ENCODE measurements around the gene MYRIP. TPM values are rescaled to one million over a fixed set of nuclear protein-coding genes. Genes with fewer than 3 reads are reported as not detected.

Gene MYRIP
- total RNA-seq, 1 experiment from 2014 or later: 1.6 TPM

GRCh38 chr3:40309418-40309924 lies 500.1 kb downstream of the MYRIP start, which contains the start of gene EIF1B (continued):
- TF ChIP-seq ERG (CRISPR knock-in tag; IDR thresholded peaks at IDR 0.05) (no peak), NFATC4 (CRISPR knock-in tag; IDR thresholded peaks at IDR 0.05) (no peak), HMGA2 (CRISPR knock-in tag; IDR thresholded peaks at IDR 0.05) (0 out of 2 replicates have a peak, but pooled peaks have one; percentile 24), ARID4B (CRISPR knock-in tag; IDR thresholded peaks at IDR 0.05; ENCODE audit: borderline replicate concordance) (no peak), SOX15 (CRISPR knock-in tag; IDR thresholded peaks at IDR 0.05) (no peak), AFF4 (CRISPR knock-in tag; IDR thresholded peaks at IDR 0.05; ENCODE audit: borderline replicate concordance) (no peak), RELA (CRISPR knock-in tag; IDR thresholded peaks at IDR 0.05; ENCODE audit: borderline replicate concordance) (no peak), ZBTB21 (CRISPR knock-in tag; IDR thresholded peaks at IDR 0.05; ENCODE audit: borderline replicate concordance) (no peak), ZNF671 (CRISPR knock-in tag; IDR thresholded peaks at IDR 0.05) (no peak), ZSCAN18 (CRISPR knock-in tag; IDR thresholded peaks at IDR 0.05) (no peak), SMAD3 (CRISPR knock-in tag; IDR thresholded peaks at IDR 0.05; ENCODE audit: borderline replicate concordance) (no peak), GRHL2 (CRISPR knock-in tag; IDR thresholded peaks at IDR 0.05; ENCODE audit: insufficient replicate concordance, severe bottlenecking) (no peak), PRRX2 (CRISPR knock-in tag; IDR thresholded peaks at IDR 0.05) (no peak), OVOL2 (CRISPR knock-in tag; IDR thresholded peaks at IDR 0.05; ENCODE audit: borderline replicate concordance) (no peak), NR2C2 (CRISPR knock-in tag; IDR thresholded peaks at IDR 0.05) (no peak), ZNF219 (CRISPR knock-in tag; IDR thresholded peaks at IDR 0.05; ENCODE audit: borderline replicate concordance) (no peak), ZNF396 (CRISPR knock-in tag; IDR thresholded peaks at IDR 0.05; ENCODE audit: borderline replicate concordance) (no peak), IRF2 (CRISPR knock-in tag; IDR thresholded peaks at IDR 0.05; ENCODE audit: borderline replicate concordance, low read depth) (no peak), GABPB1 (CRISPR knock-in tag; IDR thresholded peaks at IDR 0.05) (0 out of 2 replicates have a peak, but pooled peaks have one; percentile 28)
- TF ChIP-seq, protein P1, sequence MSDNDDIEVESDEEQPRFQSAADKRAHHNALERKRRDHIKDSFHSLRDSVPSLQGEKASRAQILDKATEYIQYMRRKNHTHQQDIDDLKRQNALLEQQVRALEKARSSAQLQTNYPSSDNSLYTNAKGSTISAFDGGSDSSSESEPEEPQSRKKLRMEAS (CRISPR knock-in tag; IDR thresholded peaks at IDR 0.05): no peak
- TF ChIP-seq, protein P2, sequence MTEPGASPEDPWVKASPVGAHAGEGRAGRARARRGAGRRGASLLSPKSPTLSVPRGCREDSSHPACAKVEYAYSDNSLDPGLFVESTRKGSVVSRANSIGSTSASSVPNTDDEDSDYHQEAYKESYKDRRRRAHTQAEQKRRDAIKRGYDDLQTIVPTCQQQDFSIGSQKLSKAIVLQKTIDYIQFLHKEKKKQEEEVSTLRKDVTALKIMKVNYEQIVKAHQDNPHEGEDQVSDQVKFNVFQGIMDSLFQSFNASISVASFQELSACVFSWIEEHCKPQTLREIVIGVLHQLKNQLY (CRISPR knock-in tag; IDR thresholded peaks at IDR 0.05): no peak
- TF ChIP-seq, protein P3, sequence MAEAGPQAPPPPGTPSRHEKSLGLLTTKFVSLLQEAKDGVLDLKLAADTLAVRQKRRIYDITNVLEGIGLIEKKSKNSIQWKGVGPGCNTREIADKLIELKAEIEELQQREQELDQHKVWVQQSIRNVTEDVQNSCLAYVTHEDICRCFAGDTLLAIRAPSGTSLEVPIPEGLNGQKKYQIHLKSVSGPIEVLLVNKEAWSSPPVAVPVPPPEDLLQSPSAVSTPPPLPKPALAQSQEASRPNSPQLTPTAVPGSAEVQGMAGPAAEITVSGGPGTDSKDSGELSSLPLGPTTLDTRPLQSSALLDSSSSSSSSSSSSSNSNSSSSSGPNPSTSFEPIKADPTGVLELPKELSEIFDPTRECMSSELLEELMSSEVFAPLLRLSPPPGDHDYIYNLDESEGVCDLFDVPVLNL (CRISPR knock-in tag; IDR thresholded peaks at IDR 0.05; ENCODE audit: borderline replicate concordance, low read depth): no peak
- TF ChIP-seq, protein P4, sequence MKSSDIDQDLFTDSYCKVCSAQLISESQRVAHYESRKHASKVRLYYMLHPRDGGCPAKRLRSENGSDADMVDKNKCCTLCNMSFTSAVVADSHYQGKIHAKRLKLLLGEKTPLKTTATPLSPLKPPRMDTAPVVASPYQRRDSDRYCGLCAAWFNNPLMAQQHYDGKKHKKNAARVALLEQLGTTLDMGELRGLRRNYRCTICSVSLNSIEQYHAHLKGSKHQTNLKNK (CRISPR knock-in tag; IDR thresholded peaks at IDR 0.05): no peak
- TF ChIP-seq, protein P5, sequence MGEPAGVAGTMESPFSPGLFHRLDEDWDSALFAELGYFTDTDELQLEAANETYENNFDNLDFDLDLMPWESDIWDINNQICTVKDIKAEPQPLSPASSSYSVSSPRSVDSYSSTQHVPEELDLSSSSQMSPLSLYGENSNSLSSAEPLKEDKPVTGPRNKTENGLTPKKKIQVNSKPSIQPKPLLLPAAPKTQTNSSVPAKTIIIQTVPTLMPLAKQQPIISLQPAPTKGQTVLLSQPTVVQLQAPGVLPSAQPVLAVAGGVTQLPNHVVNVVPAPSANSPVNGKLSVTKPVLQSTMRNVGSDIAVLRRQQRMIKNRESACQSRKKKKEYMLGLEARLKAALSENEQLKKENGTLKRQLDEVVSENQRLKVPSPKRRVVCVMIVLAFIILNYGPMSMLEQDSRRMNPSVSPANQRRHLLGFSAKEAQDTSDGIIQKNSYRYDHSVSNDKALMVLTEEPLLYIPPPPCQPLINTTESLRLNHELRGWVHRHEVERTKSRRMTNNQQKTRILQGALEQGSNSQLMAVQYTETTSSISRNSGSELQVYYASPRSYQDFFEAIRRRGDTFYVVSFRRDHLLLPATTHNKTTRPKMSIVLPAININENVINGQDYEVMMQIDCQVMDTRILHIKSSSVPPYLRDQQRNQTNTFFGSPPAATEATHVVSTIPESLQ (CRISPR knock-in tag; IDR thresholded peaks at IDR 0.05): no peak
